Measurements from ENCODE around the gene CAPN5.

DNA sequence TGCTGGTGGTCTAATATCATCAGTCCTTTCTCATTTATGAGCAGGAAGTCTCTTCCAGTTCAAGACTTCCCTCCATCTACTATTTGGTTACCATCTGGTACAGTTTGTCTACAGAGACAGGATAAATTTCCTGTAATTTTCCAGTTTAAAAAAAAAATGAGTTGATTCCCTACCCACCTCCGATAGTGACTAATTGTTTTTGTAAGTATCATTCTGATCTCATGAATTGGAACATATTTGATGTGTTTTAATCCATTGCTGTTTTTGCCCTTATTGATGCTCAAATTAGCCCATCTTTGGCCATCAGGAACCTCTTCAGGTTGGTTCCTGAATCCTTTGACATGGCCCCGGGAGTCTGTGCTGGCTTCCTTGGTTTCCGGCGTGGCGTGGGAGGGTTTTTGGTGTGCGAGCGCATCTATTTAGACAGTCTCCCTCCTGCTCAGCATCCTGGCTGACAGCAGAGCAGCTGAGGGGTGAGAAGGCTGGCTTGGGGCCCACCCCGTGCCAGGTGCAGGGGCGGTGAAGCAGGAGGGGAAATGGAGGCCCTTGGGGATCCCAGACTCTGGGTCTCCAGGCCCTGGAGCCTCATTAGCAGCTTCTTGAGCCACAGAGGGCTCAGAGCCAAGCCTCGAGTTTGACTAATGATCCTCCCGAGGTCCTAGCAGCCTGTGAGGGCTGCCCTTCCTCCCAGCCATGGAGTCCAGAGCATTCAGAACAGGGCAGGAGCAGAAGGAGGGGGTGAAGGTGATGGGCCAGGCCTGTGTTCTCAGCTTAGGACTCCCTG lies 42.7 kb downstream of the CAPN5 start:
- TF ChIP-seq, protein P1, sequence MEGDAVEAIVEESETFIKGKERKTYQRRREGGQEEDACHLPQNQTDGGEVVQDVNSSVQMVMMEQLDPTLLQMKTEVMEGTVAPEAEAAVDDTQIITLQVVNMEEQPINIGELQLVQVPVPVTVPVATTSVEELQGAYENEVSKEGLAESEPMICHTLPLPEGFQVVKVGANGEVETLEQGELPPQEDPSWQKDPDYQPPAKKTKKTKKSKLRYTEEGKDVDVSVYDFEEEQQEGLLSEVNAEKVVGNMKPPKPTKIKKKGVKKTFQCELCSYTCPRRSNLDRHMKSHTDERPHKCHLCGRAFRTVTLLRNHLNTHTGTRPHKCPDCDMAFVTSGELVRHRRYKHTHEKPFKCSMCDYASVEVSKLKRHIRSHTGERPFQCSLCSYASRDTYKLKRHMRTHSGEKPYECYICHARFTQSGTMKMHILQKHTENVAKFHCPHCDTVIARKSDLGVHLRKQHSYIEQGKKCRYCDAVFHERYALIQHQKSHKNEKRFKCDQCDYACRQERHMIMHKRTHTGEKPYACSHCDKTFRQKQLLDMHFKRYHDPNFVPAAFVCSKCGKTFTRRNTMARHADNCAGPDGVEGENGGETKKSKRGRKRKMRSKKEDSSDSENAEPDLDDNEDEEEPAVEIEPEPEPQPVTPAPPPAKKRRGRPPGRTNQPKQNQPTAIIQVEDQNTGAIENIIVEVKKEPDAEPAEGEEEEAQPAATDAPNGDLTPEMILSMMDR (IDR thresholded peaks at IDR 0.05), result no peak
- TF ChIP-seq EZH2 (IDR thresholded peaks at IDR 0.05) (no peak), EZH2phosphoT487 (IDR thresholded peaks at IDR 0.05) (no peak)

Data from neural progenitor cell (in vitro differentiated cells).